IMR-90 (cell line): ENCODE results near the gene AMACR. TPM values are rescaled to one million over a fixed set of nuclear protein-coding genes. Genes with fewer than 3 reads are reported as not detected.
A peak's percentile ranks its signal among the peaks of the same experiment; 100 is the strongest.

Experiments used
- ATAC-seq: fragments of 200-7000 bp; cut with Tn5 transposase; 2 replicates; pipeline ENCODE4 v1.9.1; 2020; ENCODE audit warnings: low read depth, mild to moderate bottlenecking, moderate library complexity
- BruUV-seq: library from RNA; stranded (reverse); fragments of 400-500 nt; replicated peaks from 2 replicates; lab custom pipeline; 2021; lab: Mats Ljungman, UMichigan
- CTCF ChIA-PET: fragments of 300-600 bp; formaldehyde crosslinking; extraction: SDS; loops from one replicate; lab custom pipeline; 2021; ENCODE audit warnings: antibody characterized with exemption; lab: Yijun Ruan, JAX
- POLR2A ChIA-PET: fragments of 300-600 bp; sonication (Branson Sonifier 250); formaldehyde crosslinking; loops from one replicate; lab custom pipeline; 2022; ENCODE audit warnings: antibody characterized with exemption; ENCODE audit not compliant: unreplicated experiment; lab: Charles Lee
- DNase-seq: peaks from one replicate; pipeline ENCODE4 v3.0.0; 2013
- H2AFZ ChIP-seq: replicated peaks from 2 replicates; pipeline ENCODE3; 2013; ENCODE audit warnings: low read length, mild to moderate bottlenecking; ENCODE audit not compliant: poor library complexity
- H2AK5ac ChIP-seq: 2 replicates; pipeline ENCODE4 v1.6.1; 2013; ENCODE audit warnings: low read depth, low read length, inconsistent platforms
- H2AK9ac ChIP-seq: replicated peaks from 2 replicates; pipeline ENCODE3; 2013; ENCODE audit warnings: mild to moderate bottlenecking, low read depth, low read length, moderate library complexity; ENCODE audit not compliant: poor library complexity
- H2BK120ac ChIP-seq: 2 replicates; pipeline ENCODE4 v1.6.1; 2013; ENCODE audit warnings: low read depth, low read length, inconsistent platforms
- H2BK15ac ChIP-seq: 3 replicates; pipeline ENCODE4 v1.6.1; 2013; ENCODE audit warnings: low read depth, low read length, inconsistent platforms
- H2BK20ac ChIP-seq: 2 replicates; pipeline ENCODE4 v1.6.1; 2013; ENCODE audit warnings: low read depth, mild to moderate bottlenecking, inconsistent platforms, low read length, moderate library complexity
- H2BK5ac ChIP-seq: 2 replicates; pipeline ENCODE4 v1.6.1; 2013; ENCODE audit warnings: mild to moderate bottlenecking, low read depth, low read length, inconsistent platforms; ENCODE audit not compliant: poor library complexity, severe bottlenecking
- H3K14ac ChIP-seq: replicated peaks from 2 replicates; pipeline ENCODE4 v1.6.1; 2013; ENCODE audit warnings: low read depth, low read length, inconsistent platforms
- H3K18ac ChIP-seq: 2 replicates; pipeline ENCODE4 v1.6.1; 2013; ENCODE audit warnings: low read depth, low read length, control low read depth
- H3K23ac ChIP-seq: 2 replicates; pipeline ENCODE4 v1.6.1; 2013; ENCODE audit warnings: low read depth, low read length, inconsistent platforms
- H3K27ac ChIP-seq: 2 replicates; pipeline ENCODE4 v1.5.1; 2013; ENCODE audit warnings: mild to moderate bottlenecking, control low read depth, low read length; ENCODE audit not compliant: insufficient read depth
- H3K27me3 ChIP-seq: 2 replicates; pipeline ENCODE4 v1.6.1; 2013; ENCODE audit warnings: low read length; ENCODE audit not compliant: control insufficient read depth, insufficient read depth
- H3K36me3 ChIP-seq: 2 replicates; pipeline ENCODE4 v1.6.1; 2013; ENCODE audit warnings: low read length, mixed read lengths; ENCODE audit not compliant: control insufficient read depth, insufficient read depth
- H3K4ac ChIP-seq: 2 replicates; pipeline ENCODE4 v1.6.1; 2013; ENCODE audit warnings: low read depth, low read length, inconsistent platforms
- H3K4me1 ChIP-seq: 2 replicates; pipeline ENCODE4 v1.6.1; 2013; ENCODE audit warnings: low read length, mixed read lengths; ENCODE audit not compliant: control insufficient read depth, insufficient read depth
- H3K4me2 ChIP-seq: 2 replicates; pipeline ENCODE4 v1.6.1; 2013; ENCODE audit warnings: low read depth, mild to moderate bottlenecking, control low read depth, low read length, moderate library complexity
- H3K4me3 ChIP-seq: 2 replicates; pipeline ENCODE4 v1.5.1; 2013; ENCODE audit warnings: low read depth, mild to moderate bottlenecking, control low read depth, low read length, moderate library complexity; ENCODE audit not compliant: insufficient read depth
- H3K56ac ChIP-seq: 2 replicates; pipeline ENCODE4 v1.6.1; 2013; ENCODE audit warnings: low read length, inconsistent platforms; ENCODE audit not compliant: insufficient read depth; ENCODE audit errors: extremely low read depth
- H3K79me1 ChIP-seq, 2 experiments: 2 replicates each; pipeline ENCODE4 v1.6.1; 2013; ENCODE audit warnings: low read length in 2 of 2, inconsistent platforms in 1 of 2, low read depth in 1 of 2
- H3K9ac ChIP-seq: 2 replicates; pipeline ENCODE4 v1.6.1; 2013; ENCODE audit warnings: low read depth, low read length, control low read depth
- H3K9me1 ChIP-seq: 2 replicates; pipeline ENCODE4 v1.6.1; 2013; ENCODE audit warnings: low read length, inconsistent platforms; ENCODE audit not compliant: insufficient read depth
- H3K9me3 ChIP-seq: 2 replicates; pipeline ENCODE4 v1.6.1; 2013; ENCODE audit warnings: low read length; ENCODE audit not compliant: control insufficient read depth, insufficient read depth
- H4K20me1 ChIP-seq: 2 replicates; pipeline ENCODE4 v1.6.1; 2013; ENCODE audit warnings: low read length, inconsistent platforms; ENCODE audit not compliant: insufficient read depth
- H4K5ac ChIP-seq: 2 replicates; pipeline ENCODE4 v1.6.1; 2013; ENCODE audit warnings: mild to moderate bottlenecking, low read depth, low read length, control low read depth
- H4K8ac ChIP-seq, 2 experiments: 2 replicates each; pipeline ENCODE4 v1.6.1; 2013; ENCODE audit warnings: low read depth in 2 of 2, low read length in 2 of 2, control low read depth in 1 of 2, inconsistent platforms in 1 of 2
- H4K91ac ChIP-seq: 2 replicates; pipeline ENCODE4 v1.6.1; 2013; ENCODE audit warnings: low read depth, low read length, inconsistent platforms; ENCODE audit not compliant: insufficient read depth
- CEBPB ChIP-seq: IDR thresholded peaks from 2 replicates; pipeline ENCODE4 v1.6.1; 2012; ENCODE audit warnings: low read depth, low read length, improper control_type of control experiment
- MAFK ChIP-seq: IDR thresholded peaks from 2 replicates; pipeline ENCODE4 v1.6.1; 2012; ENCODE audit warnings: low read depth, low read length, improper control_type of control experiment
- NFE2L2 ChIP-seq: fragments of 150-350 bp; IDR thresholded peaks from 2 replicates; pipeline ENCODE4 v1.6.1; 2016; ENCODE audit warnings: low read depth, mild to moderate bottlenecking, low read length
- RFX5 ChIP-seq: IDR thresholded peaks from 2 replicates; pipeline ENCODE4 v1.8.0; 2012; ENCODE audit warnings: low read depth, mild to moderate bottlenecking, low read length, moderate library complexity
- WGBS, 2 experiments: methylation state at CpG; one replicate each; pipeline versions ENCODE4 v1.1.5 to v1.1.7; 2013; ENCODE audit warnings: missing lambda C conversion rate in 2 of 2; ENCODE audit not compliant: insufficient read length in 1 of 2; ENCODE audit errors: extremely low coverage in 2 of 2; 5-methylcytosine and 5-hydroxymethylcytosine counted together
- dilution Hi-C: fragments of 300-500 bp; cut with HindIII; formaldehyde crosslinking; loops from one replicate; pipeline ENCODE4 v1.14.3; 2018; ENCODE audit warnings: low sequenced_read_pairs; ENCODE audit not compliant: unreplicated experiment
- in situ Hi-C: fragments of 300-500 bp; cut with MboI; formaldehyde crosslinking; loops from 3 replicates; pipeline ENCODE4 v1.14.3; 2019; ENCODE audit warnings: low sequenced_read_pairs, inconsistent platforms, mixed read lengths
- intact Hi-C: fragments of 100-400 bp; cut with micrococcal nuclease; formaldehyde crosslinking; loops from 2 replicates; pipeline ENCODE4 v1.10.0; 2022
- polyA plus RNA-seq, 3 experiments: library from polyadenylated mRNA; depleted of rRNA; stranded (reverse); fragments of >200 nt; gene quantifications; 2 replicates each; pipeline ENCODE4 v1.2.3, GENCODE V29; 2012; ENCODE audit warnings: low replicate concordance in 1 of 3
- total RNA-seq: library from RNA; depleted of rRNA; stranded (reverse); fragments of >200 nt; gene quantifications from 2 replicates; pipeline ENCODE4 v1.2.3, GENCODE V29; 2012

Gene AMACR
- total and polyA plus RNA-seq, 2 of the 4 experiments (the other 2 are of a cell fraction), result 8.2 to 12.9 TPM

DNA sequence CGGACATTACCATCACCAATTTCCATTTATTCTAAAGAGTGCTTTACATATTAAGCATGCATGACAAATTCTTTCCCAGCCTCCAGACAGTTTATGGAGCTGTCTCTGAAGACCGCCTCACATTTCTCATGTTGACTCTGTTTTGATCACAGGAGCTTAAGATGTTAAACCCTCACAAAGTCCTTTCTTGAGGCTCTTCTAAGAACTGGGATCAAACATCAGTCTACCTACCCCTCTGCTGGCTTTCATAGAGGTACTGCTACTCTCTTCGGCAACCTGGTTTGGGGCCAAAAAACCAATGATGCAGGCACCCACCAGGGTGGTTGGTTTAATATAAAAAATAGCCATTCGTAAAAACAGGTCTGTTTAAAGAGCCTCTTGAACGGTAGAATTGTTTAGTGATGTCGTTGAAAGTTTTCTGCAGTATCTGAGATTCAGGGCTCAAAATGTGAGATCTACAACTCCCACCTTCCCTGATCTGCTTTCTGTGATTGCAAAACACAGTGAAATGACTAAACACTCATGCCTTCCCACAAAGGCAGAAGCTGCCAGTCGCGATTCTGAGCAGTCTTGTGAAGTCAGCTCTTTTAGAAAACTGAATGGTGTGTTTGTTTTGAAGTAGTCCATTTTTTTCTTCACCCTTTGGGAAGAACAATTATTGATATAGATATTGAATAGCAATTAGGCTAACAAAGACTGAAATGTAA lies 68.1 kb downstream of the AMACR start:
- H3K79me1 ChIP-seq, result no peaks in the 10 kb centered on the region
- H3K18ac ChIP-seq, result no peak overlapping the region
- CTCF ChIA-PET, result interaction anchor here (1.3 kb wide), 1 partner anchor 30 kb away, joined by 3 read pairs; no protein-coding TSS in a partner anchor
- H4K91ac ChIP-seq, result no peak overlapping the region
- H4K8ac ChIP-seq, result no peak overlapping the region
- H3K4me1 ChIP-seq, result no peaks in the 10 kb centered on the region
- H3K9me1 ChIP-seq, result no peaks in the 10 kb centered on the region
- no TSS peak for BruUV-seq
- no peak overlapping the region for H3K27ac ChIP-seq
- in situ Hi-C loops, result no loop called here
- H3K4me2 ChIP-seq, result no peak overlapping the region
- H3K9me3 ChIP-seq, result peaks cover 5% of the 10 kb centered on the region; the same call in 1 of the 2 replicates
- TF ChIP-seq MAFK (0 out of 2 replicates have a peak, but pooled peaks have one; percentile 6), RFX5 (no peak), CEBPB (peak; percentile 81), NFE2L2 (no peak)
- intact Hi-C loops, result loop anchor here (10.0 kb wide), 1 partner anchor 325 kb away; no protein-coding TSS in a partner anchor
- H2BK15ac ChIP-seq, result no peak overlapping the region
- H3K4me3 ChIP-seq, result no peak overlapping the region
- H2AFZ ChIP-seq, result no peak overlapping the region
- peak; percentile 47 for DNase-seq
- no peak overlapping the region for H3K4ac ChIP-seq
- H3K9ac ChIP-seq, result no peak overlapping the region
- no peak overlapping the region for H4K5ac ChIP-seq
- H2BK120ac ChIP-seq, result no peak overlapping the region
- no peak overlapping the region for H2BK5ac ChIP-seq
- no peaks in the 10 kb centered on the region for H3K36me3 ChIP-seq
- no peak overlapping the region for H3K56ac ChIP-seq
- H3K14ac ChIP-seq, result no peak overlapping the region
- H3K23ac ChIP-seq, result no peak overlapping the region
- H2AK9ac ChIP-seq, result no peak overlapping the region
- POLR2A ChIA-PET, result no interaction called here
- no peak for ATAC-seq
- H3K27me3 ChIP-seq, result peaks cover 73% of the 10 kb centered on the region
- 90% methylated on average over 1 of the region's 8 CpGs; no CpG with 5 or more reads in 1 of the 2 experiments for WGBS, 2 experiments
- dilution Hi-C loops, result no loop called here
- no peak overlapping the region for H2BK20ac ChIP-seq
- H4K20me1 ChIP-seq, result no peaks in the 10 kb centered on the region
- H2AK5ac ChIP-seq, result no peak overlapping the region
